GM21723 (cell line): Measurements from ENCODE around the gene IQGAP3.
"Not testable (repeated sequence)": the region's sequence is repeated elsewhere in the genome, so short reads cannot be mapped to it uniquely, and the experiment has no call there.

ENCODE experiments used
- ATAC-seq: cut with Tn5 transposase; IDR thresholded peaks from one replicate; pipeline ENCODE4 v1.9.1; 2021; ENCODE audit warnings: mild to moderate bottlenecking, moderate library complexity; ENCODE audit not compliant: unreplicated experiment

IQGAP3 gene

GRCh38 chr1:156593661-156593989 lies 21.3 kb upstream of the IQGAP3 start:
- ATAC-seq = no peak

GRCh38 chr1:156592910-156593660 lies 20.7 kb upstream of the IQGAP3 start:
- no peak for ATAC-seq

GRCh38 chr1:156592158-156592909 lies 20.0 kb upstream of the IQGAP3 start:
- ATAC-seq = no peak

- ATAC-seq = peak; percentile 89
Observed at GRCh38 chr1:156591432-156592157, 19.2 kb upstream of the IQGAP3 start, which contains the start of gene NAXE. Gene NAXE, plus strand, starts transcription at chr1:156591776. Its CDS starts 29 bp downstream, at chr1:156591805.

GRCh38 chr1:156591181-156591431 lies 18.7 kb upstream of the IQGAP3 start:
- ATAC-seq = peak; percentile 9

- no peak for ATAC-seq
Observed at GRCh38 chr1:156590326-156591180, 18.2 kb upstream of the IQGAP3 start.

GRCh38 chr1:156589546-156589945 lies 17.2 kb upstream of the IQGAP3 start:
- no peak for ATAC-seq

GRCh38 chr1:156587927-156588326 lies 15.6 kb upstream of the IQGAP3 start:
- ATAC-seq = not testable (repeated sequence)

- no peak for ATAC-seq
Observed at GRCh38 chr1:156586892-156587477, 14.6 kb upstream of the IQGAP3 start.

GRCh38 chr1:156586323-156586722 lies 14.0 kb upstream of the IQGAP3 start:
- ATAC-seq = no peak

- no peak for ATAC-seq
Observed at GRCh38 chr1:156584813-156585212, 12.4 kb upstream of the IQGAP3 start.

GRCh38 chr1:156583821-156584622 lies 11.7 kb upstream of the IQGAP3 start:
- ATAC-seq = no peak

GRCh38 chr1:156582388-156583017 lies 10.1 kb upstream of the IQGAP3 start:
- peak; percentile 44 for ATAC-seq

GRCh38 chr1:156581661-156582387 lies 9.5 kb upstream of the IQGAP3 start:
- peak; percentile 31 for ATAC-seq

- no peak for ATAC-seq
Observed at GRCh38 chr1:156579472-156579871, 7.1 kb upstream of the IQGAP3 start, which contains the start of gene TTC24. Gene TTC24, plus strand, starts transcription at chr1:156579723. Its CDS starts 1,642 bp downstream, at chr1:156581365.

GRCh38 chr1:156578055-156578454 lies 5.7 kb upstream of the IQGAP3 start:
- ATAC-seq = no peak

GRCh38 chr1:156577550-156577949 lies 5.2 kb upstream of the IQGAP3 start:
- ATAC-seq = no peak

GRCh38 chr1:156574039-156574633 lies 1.8 kb upstream of the IQGAP3 start:
- no peak for ATAC-seq
